ENCODE results near the gene UBL4A.

UBL4A gene

GRCh38 chrX:154481911-154482601 is 4.4 kb downstream of the UBL4A start:
- TF ChIP-seq ZC3H10 (CRISPR knock-in tag; IDR thresholded peaks at IDR 0.05) = no peak
- TF ChIP-seq ZFP30 (CRISPR knock-in tag; IDR thresholded peaks at IDR 0.05) = no peak
- no peak for TF ChIP-seq BACH2 (CRISPR knock-in tag; IDR thresholded peaks at IDR 0.05; ENCODE audit: borderline replicate concordance)
- no peak for TF ChIP-seq ZNF565 (CRISPR knock-in tag; conservative IDR thresholded peaks at IDR 0.05; ENCODE audit: low read depth)
- TF ChIP-seq CREB5 (CRISPR knock-in tag; IDR thresholded peaks at IDR 0.05; ENCODE audit: low read depth) = no peak
- no peak for TF ChIP-seq CSRNP3 (CRISPR knock-in tag; IDR thresholded peaks at IDR 0.05)
- TF ChIP-seq ESRRG (CRISPR knock-in tag; IDR thresholded peaks at IDR 0.05) = no peak
- no peak for TF ChIP-seq GLIS3 (CRISPR knock-in tag; IDR thresholded peaks at IDR 0.05)
- no peak for TF ChIP-seq RARB (CRISPR knock-in tag; IDR thresholded peaks at IDR 0.05)
- TF ChIP-seq ISL1 (CRISPR knock-in tag; IDR thresholded peaks at IDR 0.05) = no peak
- TF ChIP-seq PPARA (CRISPR knock-in tag; IDR thresholded peaks at IDR 0.05; ENCODE audit: borderline replicate concordance) = no peak
- no peak for TF ChIP-seq TCF4 (CRISPR knock-in tag; IDR thresholded peaks at IDR 0.05; ENCODE audit: borderline replicate concordance)
- no peak for ATAC-seq

DNA sequence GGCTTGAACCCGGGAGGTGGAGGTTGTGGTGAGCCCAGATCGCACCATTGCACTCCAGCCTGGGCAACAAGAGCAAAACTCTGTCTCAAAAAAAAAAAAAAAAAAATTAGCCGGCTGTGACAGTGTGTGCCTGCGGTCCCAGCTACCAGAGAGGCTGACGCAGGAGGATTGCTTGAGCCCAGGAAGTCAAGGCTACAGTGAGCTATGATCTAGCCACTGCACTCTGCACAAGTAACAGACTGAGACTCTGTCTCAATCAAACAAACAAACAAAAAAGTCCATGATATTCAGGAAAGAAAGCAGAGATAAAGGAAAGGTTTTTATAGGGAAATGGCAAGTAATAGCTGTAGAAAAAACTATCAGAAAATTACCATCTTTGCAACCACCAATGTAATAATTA is 5.2 kb downstream of the UBL4A start:
- no peak for ATAC-seq
- no peak for TF ChIP-seq ZNF8 (CRISPR knock-in tag; IDR thresholded peaks at IDR 0.05)
- TF ChIP-seq POU6F1 (CRISPR knock-in tag; IDR thresholded peaks at IDR 0.05; ENCODE audit: borderline replicate concordance, low read depth) = no peak
- no peak for TF ChIP-seq ZNF565 (CRISPR knock-in tag; conservative IDR thresholded peaks at IDR 0.05; ENCODE audit: low read depth)
- TF ChIP-seq TCF4 (CRISPR knock-in tag; IDR thresholded peaks at IDR 0.05; ENCODE audit: borderline replicate concordance) = no peak
- TF ChIP-seq ZNF70 (CRISPR knock-in tag; IDR thresholded peaks at IDR 0.05) = no peak
- TF ChIP-seq SNAI2 (CRISPR knock-in tag; IDR thresholded peaks at IDR 0.05) = no peak

DNA sequence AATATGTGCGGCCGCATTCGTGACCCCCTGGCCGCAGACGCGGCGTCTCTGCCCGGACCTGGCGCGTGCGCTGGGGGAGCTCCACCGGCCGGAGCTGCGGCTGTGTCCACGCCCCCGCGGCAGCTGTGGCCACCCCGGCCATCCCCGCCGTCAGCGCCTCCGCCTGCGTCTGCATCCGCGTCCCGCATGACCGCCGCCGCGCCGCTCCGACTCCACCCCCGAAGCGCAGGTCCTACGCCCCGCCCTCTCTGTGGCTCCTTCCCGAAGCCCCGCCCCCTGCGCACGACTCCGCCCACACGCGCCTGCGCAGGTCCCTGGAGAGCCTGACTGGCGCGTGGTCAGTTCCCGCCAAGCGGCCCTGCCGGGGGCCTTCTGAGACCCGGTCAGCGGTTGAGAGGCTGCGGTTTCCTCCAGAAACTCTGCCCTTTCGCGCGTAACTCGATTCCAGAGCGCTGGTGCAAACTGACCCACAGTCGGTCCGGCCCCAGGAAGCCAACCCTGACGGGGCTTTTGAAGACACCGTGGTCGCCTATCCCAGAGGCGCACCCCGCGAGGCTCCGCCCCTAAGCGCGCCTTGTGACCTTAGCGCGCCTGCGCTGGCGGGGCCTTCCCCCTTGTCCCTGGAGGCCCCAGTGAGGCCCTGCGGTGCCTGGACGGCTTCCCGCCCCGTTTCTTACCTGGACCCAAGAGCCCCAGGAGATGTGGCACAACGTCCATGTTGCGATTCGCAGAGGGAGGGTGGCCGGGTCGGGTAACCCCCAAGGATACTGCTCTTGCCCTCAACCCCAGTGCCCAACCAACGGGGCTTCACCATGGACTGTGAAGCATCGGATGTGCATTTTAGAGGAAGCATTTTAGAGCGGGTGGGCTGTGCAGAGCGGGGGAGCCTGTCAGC is 7.4 kb downstream of the UBL4A start, which contains the start of gene LAGE3:
Gene LAGE3, minus strand, starts transcription at position 554 of the 895 bp plus-strand sequence. Its CDS starts 366 bp downstream, at position 188.
- peak; percentile 93 for ATAC-seq

More for the DNA sequence above, 7.4 kb downstream of the UBL4A start, which contains the start of gene LAGE3:
- TF ChIP-seq ESRRG (CRISPR knock-in tag; IDR thresholded peaks at IDR 0.05) (no peak), GLIS3 (CRISPR knock-in tag; IDR thresholded peaks at IDR 0.05) (no peak), ZNF70 (CRISPR knock-in tag; IDR thresholded peaks at IDR 0.05) (no peak), BACH2 (CRISPR knock-in tag; IDR thresholded peaks at IDR 0.05; ENCODE audit: borderline replicate concordance) (no peak), OSR1 (CRISPR knock-in tag; IDR thresholded peaks at IDR 0.05) (no peak), PPARA (CRISPR knock-in tag; IDR thresholded peaks at IDR 0.05; ENCODE audit: borderline replicate concordance) (no peak), ZNF565 (CRISPR knock-in tag; conservative IDR thresholded peaks at IDR 0.05; ENCODE audit: low read depth) (no peak), PATZ1 (CRISPR knock-in tag; IDR thresholded peaks at IDR 0.05; ENCODE audit: borderline replicate concordance) (no peak), ARNTL (CRISPR knock-in tag; IDR thresholded peaks at IDR 0.05; ENCODE audit: borderline replicate concordance, low read depth) (no peak), POU6F1 (CRISPR knock-in tag; IDR thresholded peaks at IDR 0.05; ENCODE audit: borderline replicate concordance, low read depth) (no peak), CSRNP3 (CRISPR knock-in tag; IDR thresholded peaks at IDR 0.05) (no peak)
- TF ChIP-seq, protein P1, sequence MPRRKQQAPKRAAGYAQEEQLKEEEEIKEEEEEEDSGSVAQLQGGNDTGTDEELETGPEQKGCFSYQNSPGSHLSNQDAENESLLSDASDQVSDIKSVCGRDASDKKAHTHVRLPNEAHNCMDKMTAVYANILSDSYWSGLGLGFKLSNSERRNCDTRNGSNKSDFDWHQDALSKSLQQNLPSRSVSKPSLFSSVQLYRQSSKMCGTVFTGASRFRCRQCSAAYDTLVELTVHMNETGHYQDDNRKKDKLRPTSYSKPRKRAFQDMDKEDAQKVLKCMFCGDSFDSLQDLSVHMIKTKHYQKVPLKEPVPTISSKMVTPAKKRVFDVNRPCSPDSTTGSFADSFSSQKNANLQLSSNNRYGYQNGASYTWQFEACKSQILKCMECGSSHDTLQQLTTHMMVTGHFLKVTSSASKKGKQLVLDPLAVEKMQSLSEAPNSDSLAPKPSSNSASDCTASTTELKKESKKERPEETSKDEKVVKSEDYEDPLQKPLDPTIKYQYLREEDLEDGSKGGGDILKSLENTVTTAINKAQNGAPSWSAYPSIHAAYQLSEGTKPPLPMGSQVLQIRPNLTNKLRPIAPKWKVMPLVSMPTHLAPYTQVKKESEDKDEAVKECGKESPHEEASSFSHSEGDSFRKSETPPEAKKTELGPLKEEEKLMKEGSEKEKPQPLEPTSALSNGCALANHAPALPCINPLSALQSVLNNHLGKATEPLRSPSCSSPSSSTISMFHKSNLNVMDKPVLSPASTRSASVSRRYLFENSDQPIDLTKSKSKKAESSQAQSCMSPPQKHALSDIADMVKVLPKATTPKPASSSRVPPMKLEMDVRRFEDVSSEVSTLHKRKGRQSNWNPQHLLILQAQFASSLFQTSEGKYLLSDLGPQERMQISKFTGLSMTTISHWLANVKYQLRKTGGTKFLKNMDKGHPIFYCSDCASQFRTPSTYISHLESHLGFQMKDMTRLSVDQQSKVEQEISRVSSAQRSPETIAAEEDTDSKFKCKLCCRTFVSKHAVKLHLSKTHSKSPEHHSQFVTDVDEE (CRISPR knock-in tag; IDR thresholded peaks at IDR 0.05) = no peak

Data from SK-N-SH treated with all-trans-retinoic acid at 6 μM for 48 hours (cell line).